Peyer's patch (tissue), 4 donors: ENCODE data around the gene H2BK1.

Experiments
- POLR2A ChIP-seq, 2 donors: fragments of 450-650 bp; IDR thresholded peaks; one replicate each; pipeline ENCODE4 v1.5.1; 2017; ENCODE audit warnings: antibody characterized with exemption in 2 of 2, mild to moderate bottlenecking in 2 of 2, moderate library complexity in 2 of 2
- TF ChIP-seq, protein P1 (sequence below), 6 experiments: fragments of 450-650 bp in 4 of 6; fragments of 200-600 bp in 2 of 6; sonication (generic) in 1 of 6; IDR thresholded peaks; one replicate each; pipeline ENCODE4 v1.5.1; 2017 to 2019; ENCODE audit warnings: antibody characterized with exemption in 6 of 6, mild to moderate bottlenecking in 3 of 6, moderate library complexity in 1 of 6

DNA sequence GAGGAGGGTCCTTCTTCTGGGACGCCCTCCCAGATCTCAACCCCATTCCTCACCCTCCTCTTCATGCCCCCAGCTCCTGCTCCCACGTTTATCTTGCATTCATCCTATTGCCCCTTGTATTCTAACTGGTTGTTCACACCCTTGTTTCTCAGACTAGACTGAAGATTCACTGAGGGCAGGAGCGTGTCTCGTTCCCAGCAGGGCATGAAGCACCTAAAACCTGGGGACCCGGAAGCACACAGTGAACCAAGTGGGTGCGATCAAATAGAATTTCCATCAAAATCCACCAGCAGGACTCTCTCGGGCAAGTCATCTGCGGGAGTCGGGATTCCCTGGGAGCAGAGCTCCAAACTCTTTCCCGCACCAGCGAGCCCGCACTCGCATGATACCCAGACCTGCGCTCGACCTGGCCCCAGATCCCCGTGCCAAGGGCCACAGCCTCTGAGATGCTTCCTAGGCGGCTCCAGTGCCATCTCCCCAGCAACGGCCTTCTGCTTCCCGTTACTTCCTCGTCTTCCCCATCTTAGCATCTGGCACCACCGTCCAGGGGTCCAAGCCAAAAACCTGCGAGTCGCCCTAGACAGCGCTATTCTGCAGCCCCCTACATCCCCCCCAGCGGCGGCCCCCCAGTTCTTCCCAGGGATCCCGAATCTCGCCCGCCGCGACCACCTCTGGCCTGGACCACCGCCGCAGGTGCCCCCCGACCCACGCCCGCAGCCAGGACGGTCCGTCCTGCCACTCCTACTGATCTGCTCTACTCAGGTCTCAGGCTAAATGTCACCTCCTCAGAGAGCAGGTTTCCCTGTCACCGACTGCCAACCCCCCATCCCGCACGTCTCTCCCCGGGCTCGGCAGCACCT lies 36.7 kb downstream of the H2BK1 start:
- TF ChIP-seq, protein P1, sequence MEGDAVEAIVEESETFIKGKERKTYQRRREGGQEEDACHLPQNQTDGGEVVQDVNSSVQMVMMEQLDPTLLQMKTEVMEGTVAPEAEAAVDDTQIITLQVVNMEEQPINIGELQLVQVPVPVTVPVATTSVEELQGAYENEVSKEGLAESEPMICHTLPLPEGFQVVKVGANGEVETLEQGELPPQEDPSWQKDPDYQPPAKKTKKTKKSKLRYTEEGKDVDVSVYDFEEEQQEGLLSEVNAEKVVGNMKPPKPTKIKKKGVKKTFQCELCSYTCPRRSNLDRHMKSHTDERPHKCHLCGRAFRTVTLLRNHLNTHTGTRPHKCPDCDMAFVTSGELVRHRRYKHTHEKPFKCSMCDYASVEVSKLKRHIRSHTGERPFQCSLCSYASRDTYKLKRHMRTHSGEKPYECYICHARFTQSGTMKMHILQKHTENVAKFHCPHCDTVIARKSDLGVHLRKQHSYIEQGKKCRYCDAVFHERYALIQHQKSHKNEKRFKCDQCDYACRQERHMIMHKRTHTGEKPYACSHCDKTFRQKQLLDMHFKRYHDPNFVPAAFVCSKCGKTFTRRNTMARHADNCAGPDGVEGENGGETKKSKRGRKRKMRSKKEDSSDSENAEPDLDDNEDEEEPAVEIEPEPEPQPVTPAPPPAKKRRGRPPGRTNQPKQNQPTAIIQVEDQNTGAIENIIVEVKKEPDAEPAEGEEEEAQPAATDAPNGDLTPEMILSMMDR (IDR thresholded peaks at IDR 0.05), result no peak
- TF ChIP-seq POLR2A (IDR thresholded peaks at IDR 0.05), result no peak
